Effector memory CD4-positive, alpha-beta T cell (primary cell): Measurements from ENCODE around the gene TMEM132C.

Experiments used
- DNase-seq, 3 donors: peaks; one replicate each; pipeline ENCODE4 v3.0.0-alpha.2; 2020
- H3K27ac ChIP-seq: 2 replicates; pipeline ENCODE4 v1.7.0; 2013; ENCODE audit warnings: mild to moderate bottlenecking, low read length, moderate library complexity; ENCODE audit not compliant: insufficient read depth, poor library complexity, severe bottlenecking
- H3K27me3 ChIP-seq: replicated peaks from 2 replicates; pipeline ENCODE4 v1.7.0; 2013; ENCODE audit warnings: mild to moderate bottlenecking, low read length; ENCODE audit not compliant: insufficient read depth, control insufficient read depth, poor library complexity, severe bottlenecking
- H3K36me3 ChIP-seq: 2 replicates; pipeline ENCODE4 v1.7.0; 2013; ENCODE audit warnings: mild to moderate bottlenecking, low read length, moderate library complexity; ENCODE audit not compliant: control insufficient read depth, insufficient read depth
- H3K4me1 ChIP-seq: 2 replicates; pipeline ENCODE4 v1.7.0; 2013; ENCODE audit warnings: low read length, mild to moderate bottlenecking; ENCODE audit not compliant: control insufficient read depth, insufficient read depth, poor library complexity, severe bottlenecking
- H3K4me3 ChIP-seq: 2 replicates; pipeline ENCODE4 v1.7.0; 2013; ENCODE audit warnings: low read length, low read depth, mild to moderate bottlenecking; ENCODE audit not compliant: insufficient read depth, poor library complexity, severe bottlenecking
- H3K9me3 ChIP-seq: 2 replicates; pipeline ENCODE4 v1.7.0; 2013; ENCODE audit warnings: mild to moderate bottlenecking, low read length, moderate library complexity; ENCODE audit not compliant: control insufficient read depth

The TMEM132C gene

DNA sequence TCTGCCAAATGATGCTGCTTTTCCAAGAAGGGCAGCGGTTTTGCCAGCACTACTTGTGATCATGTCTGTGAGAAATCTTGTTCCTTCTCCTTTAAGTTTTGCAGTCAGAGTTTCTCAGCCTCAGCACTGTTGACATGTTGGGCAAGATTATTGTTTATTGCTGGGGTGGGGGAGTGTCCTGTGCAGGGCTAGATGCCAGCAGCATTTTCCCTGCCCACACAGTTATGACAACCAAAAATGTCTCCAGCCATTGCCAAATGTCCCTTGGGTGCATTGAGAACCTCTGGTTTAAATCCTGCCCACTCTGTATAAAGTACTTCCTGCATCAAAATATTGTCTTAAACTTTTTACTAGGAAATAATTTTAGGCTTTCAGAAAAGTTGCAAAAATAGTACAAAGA is 20.0 kb downstream of the TMEM132C start:
- DNase-seq: no peak
- Histone ChIP-seq H3K4me1 (no peaks in the 10 kb centered on the region), H3K27me3 (no peaks in the 10 kb centered on the region), H3K27ac (no peak overlapping the region), H3K36me3 (no peaks in the 10 kb centered on the region), H3K4me3 (no peak overlapping the region), H3K9me3 (no peaks in the 10 kb centered on the region)

DNA sequence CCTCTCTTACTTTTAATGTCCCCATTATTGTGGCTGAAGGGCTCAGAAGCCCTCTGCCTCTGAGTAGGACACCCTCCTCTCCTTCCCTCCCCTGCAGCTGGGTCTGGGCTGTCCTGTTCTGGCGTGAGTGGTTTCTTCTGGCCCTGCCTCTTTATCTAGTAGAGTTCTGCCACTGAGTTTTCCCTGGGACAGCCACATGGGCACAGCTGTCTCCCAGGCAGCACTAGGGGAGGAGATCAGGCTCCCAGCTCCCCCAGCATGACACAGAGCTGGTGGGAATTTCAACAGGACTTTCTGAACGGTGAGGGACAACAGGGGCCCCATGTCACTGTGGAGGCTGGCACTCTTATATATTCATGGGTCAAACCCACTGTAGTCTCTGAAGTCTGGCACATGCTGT is 21.4 kb downstream of the TMEM132C start:
- H3K9me3 ChIP-seq: no peaks in the 10 kb centered on the region
- H3K36me3 ChIP-seq: no peaks in the 10 kb centered on the region
- no peaks in the 10 kb centered on the region for H3K27me3 ChIP-seq
- no peak overlapping the region for H3K4me3 ChIP-seq
- H3K27ac ChIP-seq: no peak overlapping the region
- DNase-seq: no peak
- no peaks in the 10 kb centered on the region for H3K4me1 ChIP-seq

DNA sequence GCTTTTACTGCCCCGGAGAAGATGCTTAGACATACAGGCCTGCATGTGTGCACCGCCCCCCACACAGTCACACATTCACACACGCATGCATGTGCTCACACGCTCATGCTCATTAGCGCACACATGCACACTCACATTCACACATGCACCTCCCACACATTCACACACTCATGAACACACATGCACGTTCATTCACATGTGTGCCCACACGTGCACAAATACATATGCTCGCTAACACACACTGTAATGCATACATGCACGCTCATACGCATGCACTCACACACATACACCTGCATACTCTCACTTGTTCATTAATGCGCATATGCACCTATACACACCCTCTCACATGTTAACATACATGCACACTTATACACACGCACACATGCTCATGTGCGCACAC is 21.9 kb downstream of the TMEM132C start:
- no peaks in the 10 kb centered on the region for H3K36me3 ChIP-seq
- no peaks in the 10 kb centered on the region for H3K9me3 ChIP-seq
- no peak overlapping the region for H3K27ac ChIP-seq
- DNase-seq: no peak
- no peak overlapping the region for H3K4me3 ChIP-seq
- H3K27me3 ChIP-seq: no peaks in the 10 kb centered on the region
- no peaks in the 10 kb centered on the region for H3K4me1 ChIP-seq

DNA sequence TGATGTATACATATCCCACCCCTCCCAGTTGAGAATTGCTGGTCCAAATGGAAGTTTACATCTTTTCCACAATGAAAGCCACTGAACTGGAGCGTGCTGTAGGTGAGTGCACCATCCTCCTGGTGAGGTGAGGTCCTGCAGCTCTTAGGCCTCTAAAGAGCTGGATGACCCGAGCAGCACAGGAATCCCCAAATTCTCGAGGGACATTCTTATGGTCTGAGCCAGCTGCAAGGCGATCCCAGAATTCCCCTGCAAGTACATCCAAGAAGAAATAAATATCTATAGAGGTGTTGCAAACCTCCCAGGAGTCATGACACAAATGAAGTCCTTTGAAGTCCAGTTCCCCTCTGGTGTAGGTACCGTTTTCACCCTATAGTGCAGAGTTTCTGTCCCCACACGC is 24.0 kb downstream of the TMEM132C start:
- Histone ChIP-seq H3K9me3 (no peaks in the 10 kb centered on the region), H3K36me3 (no peaks in the 10 kb centered on the region), H3K4me3 (no peak overlapping the region), H3K27ac (no peak overlapping the region), H3K4me1 (no peaks in the 10 kb centered on the region), H3K27me3 (no peaks in the 10 kb centered on the region)
- DNase-seq: no peak

DNA sequence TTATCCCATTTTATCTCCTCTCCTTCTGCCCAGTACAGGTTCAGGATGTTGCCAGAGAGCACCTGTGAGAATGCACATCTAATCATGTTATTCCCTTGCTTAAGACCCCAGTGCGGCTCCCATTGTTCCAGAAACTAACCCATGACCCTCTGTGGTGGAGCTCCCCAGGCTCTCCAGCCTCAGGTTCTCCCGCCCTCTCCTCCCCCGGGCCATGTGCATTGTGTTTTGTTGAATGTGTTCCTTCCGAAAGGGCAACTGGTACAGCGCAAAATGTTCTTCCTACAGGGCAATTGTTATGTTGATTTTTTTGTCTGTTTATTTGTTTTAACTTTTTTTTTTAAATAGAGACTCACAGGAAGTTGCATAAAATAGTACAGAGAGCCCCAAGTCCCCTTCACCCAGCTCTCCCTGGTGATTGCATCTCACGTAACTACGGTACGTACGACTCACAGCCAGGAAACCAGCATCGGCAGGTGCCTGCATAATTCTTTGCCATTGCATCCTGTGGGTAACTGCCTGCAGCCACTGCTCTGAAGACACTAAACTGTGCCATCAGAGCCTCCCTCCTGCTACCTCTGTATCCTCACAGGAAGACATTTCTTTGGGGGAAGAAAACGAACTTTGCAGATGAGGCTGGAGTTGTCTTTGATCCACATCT is 31.2 kb downstream of the TMEM132C start:
- no peak overlapping the region for H3K27ac ChIP-seq
- no peaks in the 10 kb centered on the region for H3K4me1 ChIP-seq
- H3K4me3 ChIP-seq: no peak overlapping the region
- no peaks in the 10 kb centered on the region for H3K9me3 ChIP-seq
- DNase-seq: no peak
- no peaks in the 10 kb centered on the region for H3K36me3 ChIP-seq
- no peaks in the 10 kb centered on the region for H3K27me3 ChIP-seq

DNA sequence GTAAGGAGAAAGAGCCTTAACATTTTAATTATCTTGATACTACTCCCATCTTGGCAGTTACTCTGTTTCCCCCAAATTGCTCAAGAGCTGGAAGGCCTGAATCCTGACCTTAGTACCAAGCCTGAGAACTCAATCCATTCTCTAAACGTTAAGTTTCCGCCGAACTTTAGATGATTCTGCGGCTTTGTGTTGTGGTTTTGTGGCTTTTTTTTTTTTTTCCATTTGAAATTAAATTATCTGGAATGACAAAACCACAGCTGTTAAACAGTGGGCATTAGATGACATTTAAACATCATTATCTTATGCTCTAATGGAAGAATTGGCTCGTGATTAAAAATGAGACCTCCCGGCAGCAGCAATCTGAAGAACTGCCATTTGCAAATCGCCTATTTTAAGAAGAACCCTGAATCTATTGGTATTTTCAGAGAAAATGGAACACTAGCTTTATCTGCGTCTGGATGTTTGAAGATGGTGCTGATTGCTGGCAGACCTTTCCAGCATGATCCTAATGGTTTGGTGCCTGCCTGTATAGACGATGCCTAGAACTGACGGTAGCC is 38.4 kb downstream of the TMEM132C start:
- no peaks in the 10 kb centered on the region for H3K36me3 ChIP-seq
- H3K27me3 ChIP-seq: no peaks in the 10 kb centered on the region
- no peak overlapping the region for H3K27ac ChIP-seq
- H3K4me3 ChIP-seq: no peak overlapping the region
- DNase-seq: no peak
- no peaks in the 10 kb centered on the region for H3K9me3 ChIP-seq
- no peaks in the 10 kb centered on the region for H3K4me1 ChIP-seq

DNA sequence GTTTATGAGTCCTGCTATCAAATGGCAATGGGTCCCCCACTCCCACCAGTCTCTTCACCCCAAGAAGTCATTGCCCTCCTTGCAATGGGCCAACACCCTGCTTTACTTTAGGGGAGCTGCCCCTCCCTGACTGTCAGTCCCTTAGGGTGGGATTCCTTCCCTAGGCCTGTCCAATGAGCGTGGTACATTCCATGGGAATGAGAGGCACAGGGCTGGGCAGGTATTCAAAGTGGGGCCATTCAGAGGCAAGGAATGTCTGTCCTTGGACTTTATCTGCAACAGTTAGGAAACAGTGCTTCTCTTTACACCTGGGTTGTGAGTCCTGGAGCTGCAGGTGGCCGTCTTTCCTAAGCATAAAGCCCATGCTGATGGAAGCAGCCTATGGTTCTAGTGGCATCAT is 40.8 kb downstream of the TMEM132C start:
- no peaks in the 10 kb centered on the region for H3K9me3 ChIP-seq

DNA sequence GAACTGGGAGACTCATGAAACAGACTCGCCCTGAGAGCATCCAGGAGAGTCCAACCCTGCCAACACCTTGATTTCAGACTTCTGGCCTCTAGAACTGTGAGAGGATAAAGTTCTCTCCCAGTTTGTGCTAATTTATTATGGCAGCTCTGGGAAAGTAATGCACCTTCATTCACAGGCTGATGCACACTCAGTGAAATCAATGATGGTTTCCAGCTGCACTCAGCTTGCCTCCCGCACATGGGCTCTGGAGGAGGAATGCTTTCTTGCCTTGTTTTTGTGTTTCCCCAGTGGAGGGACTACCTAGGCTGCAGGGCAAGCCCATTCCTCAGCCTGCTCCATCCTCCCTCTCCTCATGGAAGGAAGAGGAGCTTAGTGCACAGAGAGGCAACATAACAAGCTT is 45.7 kb downstream of the TMEM132C start:
- Histone ChIP-seq H3K36me3 (no peaks in the 10 kb centered on the region), H3K4me3 (no peak overlapping the region), H3K27me3 (peaks cover 3% of the 10 kb centered on the region), H3K9me3 (no peaks in the 10 kb centered on the region), H3K27ac (no peak overlapping the region), H3K4me1 (no peaks in the 10 kb centered on the region)
- DNase-seq: no peak

More for the DNA sequence above, 40.8 kb downstream of the TMEM132C start:
- no peaks in the 10 kb centered on the region for H3K27me3 ChIP-seq
- H3K4me1 ChIP-seq: no peaks in the 10 kb centered on the region
- H3K27ac ChIP-seq: no peak overlapping the region
- DNase-seq: no peak
- H3K36me3 ChIP-seq: no peaks in the 10 kb centered on the region
- no peak overlapping the region for H3K4me3 ChIP-seq

DNA sequence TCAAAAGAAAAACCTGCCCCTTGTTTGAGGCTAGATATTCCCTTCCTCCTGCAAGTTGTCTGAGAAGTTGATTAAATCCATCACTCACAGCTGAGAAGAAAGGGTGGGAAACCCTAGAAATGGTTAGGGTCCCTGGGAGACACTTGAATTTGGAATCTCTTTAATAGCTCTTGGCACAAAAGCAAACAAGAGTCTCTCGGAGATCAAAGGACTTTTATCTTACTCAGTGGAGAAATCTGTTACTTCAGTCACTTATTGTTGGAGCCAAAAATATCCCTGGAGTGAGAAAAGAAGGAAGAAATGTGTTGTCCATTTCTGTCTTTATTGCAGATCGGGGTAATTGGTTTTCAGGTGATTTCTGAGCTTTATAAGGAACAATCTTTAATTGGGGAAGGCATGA is 47.0 kb downstream of the TMEM132C start:
- Histone ChIP-seq H3K27ac (no peak overlapping the region), H3K27me3 (peaks cover 3% of the 10 kb centered on the region), H3K36me3 (no peaks in the 10 kb centered on the region), H3K4me1 (no peaks in the 10 kb centered on the region), H3K9me3 (no peaks in the 10 kb centered on the region), H3K4me3 (no peak overlapping the region)
- DNase-seq: no peak

DNA sequence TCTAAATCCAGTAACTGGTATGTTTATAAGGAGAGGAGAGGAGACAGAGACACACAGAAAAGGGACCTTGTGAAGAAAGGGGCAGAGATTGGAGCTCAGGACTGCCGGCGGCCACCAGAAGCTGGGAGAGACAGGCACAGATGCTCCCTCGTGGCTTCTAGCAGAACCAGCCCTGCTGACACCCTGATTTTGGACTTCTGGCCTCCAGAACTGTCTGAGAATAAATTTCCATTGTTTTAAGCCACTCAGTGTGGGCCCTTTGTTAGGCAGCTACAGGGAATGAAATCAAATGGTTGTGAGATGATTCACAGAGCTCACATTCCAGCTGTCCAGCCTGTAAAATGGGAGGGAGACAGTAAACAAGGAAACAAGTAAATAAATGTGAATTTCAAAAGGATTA is 47.6 kb downstream of the TMEM132C start:
- Histone ChIP-seq H3K27ac (no peak overlapping the region), H3K4me1 (no peaks in the 10 kb centered on the region)
- DNase-seq: no peak

More for the DNA sequence above, 47.6 kb downstream of the TMEM132C start:
- no peaks in the 10 kb centered on the region for H3K9me3 ChIP-seq
- H3K4me3 ChIP-seq: no peak overlapping the region
- H3K36me3 ChIP-seq: no peaks in the 10 kb centered on the region
- H3K27me3 ChIP-seq: peaks cover 3% of the 10 kb centered on the region
